Upper lobe of left lung (tissue), 6 donors: ENCODE measurements around the gene TMED10. TPM values are rescaled to one million over a fixed set of nuclear protein-coding genes. Genes with fewer than 3 reads are reported as not detected.

ENCODE experiments used
- ATAC-seq, 2 donors: fragments of 200-7000 bp; cut with Tn5 transposase; one replicate each; pipeline ENCODE4 v1.9.1; 2022; ENCODE audit warnings: mild to moderate bottlenecking in 2 of 2, moderate library complexity in 2 of 2; ENCODE audit not compliant: low FRiP score in 2 of 2
- DNase-seq, 2 donors: peaks; one replicate each; pipeline ENCODE4 v3.0.0-alpha.2; 2019 to 2020
- H3K27ac ChIP-seq, 4 donors: fragments of 200-600 bp; sonication (generic); one replicate each; pipeline ENCODE4 v1.5.1; 2016 to 2019
- H3K27me3 ChIP-seq, 4 donors: fragments of 200-600 bp; sonication (generic); one replicate each; pipeline ENCODE4 v1.5.1; 2017 to 2019
- H3K36me3 ChIP-seq, 4 donors: fragments of 200-600 bp; sonication (generic); one replicate each; pipeline ENCODE4 v1.5.1; 2016 to 2019
- H3K4me1 ChIP-seq, 4 donors: fragments of 200-600 bp; sonication (generic); one replicate each; pipeline ENCODE4 v1.5.1; 2018 to 2019
- H3K4me3 ChIP-seq, 4 donors: fragments of 200-600 bp; sonication (generic); one replicate each; pipeline ENCODE4 v1.5.1; 2017 to 2019; ENCODE audit warnings: mild to moderate bottlenecking in 2 of 4, moderate library complexity in 1 of 4
- H3K9me3 ChIP-seq, 4 donors: fragments of 200-600 bp; sonication (generic); one replicate each; pipeline ENCODE4 v1.5.1; 2018 to 2019
- CTCF ChIP-seq, 6 experiments: fragments of 450-650 bp in 4 of 6; fragments of 200-600 bp in 2 of 6; sonication (generic) in 2 of 6; IDR thresholded peaks; one replicate each; pipeline ENCODE4 v1.5.1; 2016 to 2019; ENCODE audit warnings: antibody characterized with exemption in 6 of 6
- EP300 ChIP-seq, 4 donors: sonication (generic); formaldehyde crosslinking; IDR thresholded peaks; one replicate each; pipeline ENCODE4 v1.5.1; 2017; ENCODE audit warnings: antibody characterized with exemption in 4 of 4, control low read depth in 2 of 4
- POLR2A ChIP-seq, 4 donors: fragments of 450-650 bp; IDR thresholded peaks; one replicate each; pipeline ENCODE4 v1.5.1; 2016 to 2017; ENCODE audit warnings: antibody characterized with exemption in 4 of 4, mild to moderate bottlenecking in 2 of 4
- POLR2AphosphoS5 ChIP-seq, 2 donors: sonication (generic); formaldehyde crosslinking; IDR thresholded peaks; one replicate each; pipeline ENCODE4 v1.5.1; 2017; ENCODE audit warnings: antibody characterized with exemption in 2 of 2
- WGBS, 2 donors: methylation state at CpG; one replicate each; pipeline ENCODE4 v1.1.5; 2017 to 2018; 5-methylcytosine and 5-hydroxymethylcytosine counted together
- total RNA-seq, 6 donors: library from RNA; depleted of rRNA in 4 of 6; stranded (reverse); fragments of >200 nt in 4 of 6; gene quantifications; one replicate each; pipeline versions ENCODE4 v1.1.0 to v1.2.1, GENCODE V29; 2016 to 2021
- donor health status: DM: no; HTN: no; CAD: no; lungs with moderate emphysema.
- donor health status: DM: no; HTN: yes; CAD: no; lungs with severe emphysema.

The TMED10 gene
- total RNA-seq: 100 to 1,000 TPM in 4 of 6 donors, 10 to 100 TPM in 2; 72.3 to 314 (median 186) TPM

- Histone ChIP-seq H3K4me1 (peaks cover 28 to 37% (median 34%) of the 10 kb centered on the region in 4 donors), H3K9me3 (no peaks in the 10 kb centered on the region)
- whole genome bisulfite sequencing, 2 donors: 0% methylated on average over 22 to 49 of the region's 49 CpGs
Measured at GRCh38 chr14:75176142-75176820, at the start of gene TMED10. Gene TMED10 (minus strand): TSS chr14:75176612. CDS start chr14:75176579, 33 bp downstream.

GRCh38 chr14:75224561-75224960 lies 48.1 kb upstream of the TMED10 start:
- no peak for TF ChIP-seq POLR2A (IDR thresholded peaks at IDR 0.05)
- no peak for TF ChIP-seq CTCF (IDR thresholded peaks at IDR 0.05)
- TF ChIP-seq EP300 (IDR thresholded peaks at IDR 0.05): no peak
- TF ChIP-seq POLR2AphosphoS5 (IDR thresholded peaks at IDR 0.05): no peak
- Histone ChIP-seq H3K36me3 (no peaks in the 10 kb centered on the region), H3K4me3 (no peak overlapping the region), H3K27ac (no peak overlapping the region), H3K9me3 (no peaks in the 10 kb centered on the region), H3K4me1 (peaks cover 3 to 12% (median 9%) of the 10 kb centered on the region in 4 donors), H3K27me3 (no peaks in the 10 kb centered on the region)
- ATAC-seq: no peak
- DNase-seq: no peak
- 81% methylated on average over 2 of the region's 2 CpGs for WGBS, 2 donors

More at GRCh38 chr14:75176142-75176820, at the start of gene TMED10:
- peak within 1 kb of the TSS; percentile 93 to 99 (median 96) for H3K27ac ChIP-seq
- H3K27me3 ChIP-seq: no peaks in the 10 kb centered on the region
- TF ChIP-seq POLR2AphosphoS5 (IDR thresholded peaks at IDR 0.05) (peak; percentile 72 to 82), POLR2A (IDR thresholded peaks at IDR 0.05) (peak; percentile 21 to 87 (median 58)), EP300 (IDR thresholded peaks at IDR 0.05) (peak in 1 of 4 donors; percentile 27), CTCF (IDR thresholded peaks at IDR 0.05) (peak in 2 of 6 experiments; percentile 14 to 50)
- peak; percentile 96 to 97 for ATAC-seq
- DNase-seq: peak; percentile 85 to 94
- H3K36me3 ChIP-seq: no peaks in the 10 kb centered on the region
- peak within 1 kb of the TSS; percentile 59 to 83 (median 74) for H3K4me3 ChIP-seq

GRCh38 chr14:75223664-75224154 lies 47.3 kb upstream of the TMED10 start:
- H3K27me3 ChIP-seq: no peaks in the 10 kb centered on the region
- peak; percentile 56 to 69 for ATAC-seq
- peak in 1 of 2 donors; percentile 72 for DNase-seq
- H3K4me1 ChIP-seq: peaks cover 3 to 9% (median 8%) of the 10 kb centered on the region in 4 donors
- WGBS, 2 donors: 54 to 58% methylated on average over 4 of the region's 4 CpGs
- no peak overlapping the region for H3K4me3 ChIP-seq
- peak overlapping the region in 1 of 4 donors; percentile 26 for H3K27ac ChIP-seq
- no peaks in the 10 kb centered on the region for H3K9me3 ChIP-seq
- TF ChIP-seq POLR2A (IDR thresholded peaks at IDR 0.05): peak in 1 of 4 donors; percentile 18
- no peak for TF ChIP-seq EP300 (IDR thresholded peaks at IDR 0.05)
- no peaks in the 10 kb centered on the region for H3K36me3 ChIP-seq

- Histone ChIP-seq H3K27ac (peak overlapping the region in 1 of 4 donors; percentile 61), H3K4me1 (peaks cover 0 to 9% (median 5%) of the 10 kb centered on the region in 4 donors), H3K27me3 (no peaks in the 10 kb centered on the region), H3K9me3 (no peaks in the 10 kb centered on the region), H3K4me3 (no peak overlapping the region), H3K36me3 (no peaks in the 10 kb centered on the region)
- ATAC-seq (peak; percentile 83 to 87), DNase-seq (peak in 1 of 2 donors; percentile 68)
- WGBS, 2 donors: 46 to 57% methylated on average over 11 to 12 of the region's 12 CpGs
- TF ChIP-seq EP300 (IDR thresholded peaks at IDR 0.05): peak in 2 of 4 donors; percentile 37 to 39
- TF ChIP-seq CTCF (IDR thresholded peaks at IDR 0.05): no peak
- TF ChIP-seq POLR2A (IDR thresholded peaks at IDR 0.05): peak in 1 of 4 donors; percentile 24
- peak; percentile 54 to 55 for TF ChIP-seq POLR2AphosphoS5 (IDR thresholded peaks at IDR 0.05)
Measured at GRCh38 chr14:75222208-75222701, 45.8 kb upstream of the TMED10 start.

- no peak for ATAC-seq
- TF ChIP-seq POLR2A (IDR thresholded peaks at IDR 0.05) (no peak), CTCF (IDR thresholded peaks at IDR 0.05) (no peak), POLR2AphosphoS5 (IDR thresholded peaks at IDR 0.05) (no peak), EP300 (IDR thresholded peaks at IDR 0.05) (no peak)
Measured at GRCh38 chr14:75221797-75222196, 45.4 kb upstream of the TMED10 start.

More at GRCh38 chr14:75221797-75222196, 45.4 kb upstream of the TMED10 start:
- no peaks in the 10 kb centered on the region for H3K36me3 ChIP-seq
- no peaks in the 10 kb centered on the region for H3K27me3 ChIP-seq
- no peaks in the 10 kb centered on the region for H3K9me3 ChIP-seq
- DNase-seq: no peak
- H3K4me1 ChIP-seq: peaks cover 0 to 9% (median 5%) of the 10 kb centered on the region in 4 donors
- H3K4me3 ChIP-seq: no peak overlapping the region
- H3K27ac ChIP-seq: no peak overlapping the region
- 69 to 88% methylated on average over 2 of the region's 2 CpGs for WGBS, 2 donors
